GM18498 (cell line): ENCODE results near the gene TBC1D23.
A peak's percentile ranks its signal among the peaks of the same experiment; 100 is the strongest.
"Not testable (repeated sequence)": the region's sequence is repeated elsewhere in the genome, so short reads cannot be mapped to it uniquely, and the experiment has no call there.

Experiments used
- ATAC-seq: cut with Tn5 transposase; IDR thresholded peaks from one replicate; pipeline ENCODE4 v1.9.1; 2021; ENCODE audit warnings: mild to moderate bottlenecking, moderate library complexity; ENCODE audit not compliant: unreplicated experiment

The TBC1D23 gene

GRCh38 chr3:100254168-100254777, 6.5 kb upstream of the TBC1D23 start:
- no peak for ATAC-seq

- no peak for ATAC-seq
Observed at GRCh38 chr3:100256731-100257151, 4.1 kb upstream of the TBC1D23 start.

- ATAC-seq = no peak
Observed at GRCh38 chr3:100257586-100257985, 3.2 kb upstream of the TBC1D23 start.

- ATAC-seq = no peak
Observed at GRCh38 chr3:100260081-100260684, 609 bp upstream of the TBC1D23 start.

- ATAC-seq = no peak
Observed at GRCh38 chr3:100261485-100261903, 702 bp downstream of the TBC1D23 start.

- not testable (repeated sequence) for ATAC-seq
Observed at GRCh38 chr3:100262925-100263324, 2.1 kb downstream of the TBC1D23 start.

- no peak for ATAC-seq
Observed at GRCh38 chr3:100263583-100263982, 2.8 kb downstream of the TBC1D23 start.

GRCh38 chr3:100264242-100264641, 3.5 kb downstream of the TBC1D23 start:
- no peak for ATAC-seq

GRCh38 chr3:100265016-100265415, 4.2 kb downstream of the TBC1D23 start:
- ATAC-seq = no peak

GRCh38 chr3:100266531-100266930, 5.7 kb downstream of the TBC1D23 start:
- ATAC-seq = no peak

- ATAC-seq = no peak
Observed at GRCh38 chr3:100268156-100268555, 7.4 kb downstream of the TBC1D23 start.

GRCh38 chr3:100269001-100269400, 8.2 kb downstream of the TBC1D23 start:
- ATAC-seq = no peak

- ATAC-seq = no peak
Observed at GRCh38 chr3:100269410-100270214, 8.8 kb downstream of the TBC1D23 start.

- no peak for ATAC-seq
Observed at GRCh38 chr3:100270215-100270583, 9.4 kb downstream of the TBC1D23 start.

GRCh38 chr3:100271522-100271921, 10.7 kb downstream of the TBC1D23 start:
- no peak for ATAC-seq

GRCh38 chr3:100272797-100273611, 12.2 kb downstream of the TBC1D23 start:
- ATAC-seq = not testable (repeated sequence)

- peak; percentile 51 for ATAC-seq
Observed at GRCh38 chr3:100274361-100274760, 13.6 kb downstream of the TBC1D23 start.

GRCh38 chr3:100277255-100277800, 16.5 kb downstream of the TBC1D23 start:
- no peak for ATAC-seq

GRCh38 chr3:100278910-100279309, 18.1 kb downstream of the TBC1D23 start:
- no peak for ATAC-seq

GRCh38 chr3:100288288-100288894, 27.6 kb downstream of the TBC1D23 start:
- no peak for ATAC-seq
